ENCODE data around the gene ANKRD13B. TPM values are rescaled to one million over a fixed set of nuclear protein-coding genes. Genes with fewer than 3 reads are reported as not detected.
A peak's percentile ranks its signal among the peaks of the same experiment; 100 is the strongest.

ANKRD13B gene
- total RNA-seq, 1 experiment from 2014 or later: 11.1 TPM

DNA sequence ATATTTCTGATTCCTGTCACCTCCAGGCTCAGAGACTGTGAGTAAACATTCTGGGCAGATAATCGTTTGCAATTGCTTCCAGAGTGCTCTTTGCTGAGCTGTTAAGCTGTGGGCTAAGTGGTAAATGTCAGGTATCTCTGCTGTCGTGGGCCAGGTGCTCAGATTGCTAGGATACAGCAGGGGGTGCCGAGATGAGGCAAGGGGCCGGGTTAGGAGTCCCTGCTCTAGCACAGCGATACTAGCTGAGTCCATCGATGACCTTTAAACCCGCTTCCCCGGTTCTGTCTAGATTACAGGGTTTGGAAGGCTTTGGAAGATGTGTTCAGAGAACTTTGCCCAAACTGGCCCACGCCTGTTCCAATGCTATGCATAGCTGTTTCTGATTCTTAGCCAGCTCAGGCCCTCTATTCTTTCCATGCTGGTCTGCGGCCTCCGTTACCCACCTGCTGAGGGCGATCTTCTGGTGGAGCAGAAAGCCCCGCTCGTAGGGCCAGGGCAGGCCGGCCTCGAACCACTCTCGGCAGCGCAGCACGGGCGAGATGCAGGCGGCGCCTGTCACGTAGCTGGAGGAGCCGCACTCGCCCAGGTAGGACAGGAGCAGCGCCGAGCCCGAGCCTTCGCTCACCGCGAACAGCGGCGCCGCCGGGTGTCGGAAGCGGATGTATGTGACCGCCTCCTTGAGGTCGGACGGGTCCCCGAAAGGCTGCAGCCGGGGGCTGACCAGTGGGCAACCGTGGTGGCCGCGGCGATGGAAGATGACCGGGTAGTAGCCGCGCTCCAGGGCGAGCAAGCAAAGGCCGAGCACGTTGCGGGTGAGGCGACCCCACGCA, 27.1 kb upstream of the ANKRD13B start:
- Histone ChIP-seq H3K27me3 (ENCODE audit: control insufficient read depth, insufficient read depth, low read length) (peaks cover 32% of the 10 kb centered on the region), H3K36me3 (replicated peaks; ENCODE audit: control insufficient read depth, insufficient read depth, low read length) (no peaks in the 10 kb centered on the region; the same call in 1 of the 2 replicates), H3K4me3 (ENCODE audit: insufficient read depth, low read depth, low read length) (peak overlapping the region; percentile 67)
- peak; percentile 90 for DNase-seq

DNA sequence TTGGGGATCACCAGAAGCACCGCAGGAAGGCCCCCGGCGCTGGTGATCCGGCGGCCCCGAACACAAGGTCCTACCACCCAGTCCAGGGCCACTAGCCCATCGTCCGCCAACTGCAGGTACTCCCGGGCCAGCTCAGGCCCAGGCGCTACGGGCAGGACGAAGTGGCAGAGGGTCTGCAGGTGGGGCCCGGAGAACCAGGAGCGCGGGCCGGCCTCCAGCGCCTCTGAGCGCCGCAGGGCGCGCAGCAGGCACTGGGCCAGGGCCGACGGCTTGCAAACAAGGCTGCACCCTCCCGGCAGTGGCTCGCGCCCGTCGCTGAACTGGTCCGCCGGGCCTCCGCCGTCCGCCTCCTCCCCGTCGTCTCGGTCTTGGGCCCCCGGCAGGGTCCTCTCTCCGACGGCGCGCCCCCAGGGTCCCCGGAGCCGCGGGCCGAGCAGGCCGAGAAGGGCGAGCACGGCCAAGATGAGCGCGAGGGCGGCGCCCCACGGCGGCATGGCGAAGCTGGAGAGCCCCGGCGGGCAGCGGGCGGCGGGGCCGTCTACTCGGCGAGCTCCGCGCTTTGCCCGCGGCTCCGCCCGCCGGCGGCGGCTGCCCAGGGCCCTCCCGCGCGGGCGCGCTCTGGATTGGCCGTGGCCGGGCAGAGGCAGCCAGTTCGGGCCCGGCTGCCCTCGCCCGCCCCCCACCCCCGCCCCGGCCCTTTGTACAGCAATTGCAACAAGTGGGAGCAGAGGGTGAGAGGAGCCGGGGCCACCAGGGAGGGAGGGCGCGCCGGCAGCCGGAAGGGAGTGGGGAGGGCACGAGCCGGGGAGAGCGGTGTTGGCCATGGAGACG, 26.2 kb upstream of the ANKRD13B start, which contains the start of gene ABHD15:
ABHD15 (minus strand) TSS at position 565 of the 831 bp plus-strand sequence; CDS start at position 494, 71 bp downstream.
- Histone ChIP-seq H3K36me3 (replicated peaks; ENCODE audit: control insufficient read depth, insufficient read depth, low read length) (no peaks in the 10 kb centered on the region; the same call in 1 of the 2 replicates), H3K27me3 (ENCODE audit: control insufficient read depth, insufficient read depth, low read length) (peaks cover 32% of the 10 kb centered on the region), H3K4me3 (ENCODE audit: insufficient read depth, low read depth, low read length) (peak within 1 kb of the TSS; percentile 67)
- peak; percentile 92 for DNase-seq

DNA sequence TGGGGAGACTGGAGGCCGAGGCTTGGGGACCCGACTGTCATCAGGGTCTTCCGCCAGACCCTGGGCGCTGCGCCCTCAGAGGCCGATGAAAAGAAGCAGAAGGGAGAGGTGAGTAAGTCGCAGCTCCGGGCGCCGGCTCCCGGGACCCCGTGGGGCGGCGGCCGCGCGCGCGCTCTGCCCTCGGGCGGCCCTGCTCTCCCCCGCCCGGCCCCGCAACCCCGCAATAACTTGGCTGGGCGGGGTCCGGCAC, 25.7 kb upstream of the ANKRD13B start:
- peaks cover 33% of the 10 kb centered on the region for H3K27me3 ChIP-seq (ENCODE audit: control insufficient read depth, insufficient read depth, low read length)
- DNase-seq: peak; percentile 84
- peak overlapping the region; percentile 67 for H3K4me3 ChIP-seq (ENCODE audit: insufficient read depth, low read depth, low read length)
- no peaks in the 10 kb centered on the region; the same call in 1 of the 2 replicates for H3K36me3 ChIP-seq (replicated peaks; ENCODE audit: control insufficient read depth, insufficient read depth, low read length)

DNA sequence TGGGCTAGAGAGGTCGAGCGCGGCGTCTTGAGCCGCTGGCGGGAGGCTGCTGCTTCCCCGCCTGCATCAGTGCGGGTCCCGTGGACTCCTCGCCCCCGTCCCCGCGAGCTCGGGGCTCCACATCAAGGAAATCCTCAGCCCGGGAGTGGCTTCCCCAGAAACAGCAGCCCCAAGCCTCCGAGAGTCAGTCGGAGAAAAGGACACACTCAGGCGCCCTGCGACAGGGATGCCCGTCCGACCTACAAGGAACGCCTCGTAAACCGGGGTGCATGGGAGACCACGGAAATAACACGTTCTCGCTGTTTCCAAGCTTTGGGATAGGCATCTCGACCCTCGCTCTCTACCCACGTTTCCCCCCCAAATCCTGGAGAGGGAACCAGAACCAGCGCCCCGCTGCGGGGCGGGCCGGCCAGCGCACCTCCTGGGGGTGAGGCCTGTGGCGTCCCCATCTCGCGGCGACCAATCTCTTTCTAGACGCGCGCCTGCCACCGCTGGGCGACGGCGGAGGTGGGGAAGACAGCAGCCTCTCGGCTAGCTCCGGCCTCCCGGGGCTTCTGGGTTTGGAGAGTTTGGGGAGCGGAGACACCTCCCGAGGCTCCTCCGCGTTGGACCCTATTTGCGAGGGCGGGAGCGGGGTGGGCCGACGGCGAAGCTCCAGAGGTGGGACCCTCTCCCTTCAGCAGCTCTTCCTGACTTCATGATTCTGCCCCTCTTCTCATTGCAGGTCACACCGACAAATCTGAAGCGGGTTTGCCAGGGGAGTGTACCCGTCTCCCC, 25.2 kb upstream of the ANKRD13B start:
- peak; percentile 90 for DNase-seq
- Histone ChIP-seq H3K36me3 (replicated peaks; ENCODE audit: control insufficient read depth, insufficient read depth, low read length) (no peaks in the 10 kb centered on the region; the same call in 1 of the 2 replicates), H3K4me3 (ENCODE audit: insufficient read depth, low read depth, low read length) (peak overlapping the region; percentile 67), H3K27me3 (ENCODE audit: control insufficient read depth, insufficient read depth, low read length) (peaks cover 36% of the 10 kb centered on the region)

DNA sequence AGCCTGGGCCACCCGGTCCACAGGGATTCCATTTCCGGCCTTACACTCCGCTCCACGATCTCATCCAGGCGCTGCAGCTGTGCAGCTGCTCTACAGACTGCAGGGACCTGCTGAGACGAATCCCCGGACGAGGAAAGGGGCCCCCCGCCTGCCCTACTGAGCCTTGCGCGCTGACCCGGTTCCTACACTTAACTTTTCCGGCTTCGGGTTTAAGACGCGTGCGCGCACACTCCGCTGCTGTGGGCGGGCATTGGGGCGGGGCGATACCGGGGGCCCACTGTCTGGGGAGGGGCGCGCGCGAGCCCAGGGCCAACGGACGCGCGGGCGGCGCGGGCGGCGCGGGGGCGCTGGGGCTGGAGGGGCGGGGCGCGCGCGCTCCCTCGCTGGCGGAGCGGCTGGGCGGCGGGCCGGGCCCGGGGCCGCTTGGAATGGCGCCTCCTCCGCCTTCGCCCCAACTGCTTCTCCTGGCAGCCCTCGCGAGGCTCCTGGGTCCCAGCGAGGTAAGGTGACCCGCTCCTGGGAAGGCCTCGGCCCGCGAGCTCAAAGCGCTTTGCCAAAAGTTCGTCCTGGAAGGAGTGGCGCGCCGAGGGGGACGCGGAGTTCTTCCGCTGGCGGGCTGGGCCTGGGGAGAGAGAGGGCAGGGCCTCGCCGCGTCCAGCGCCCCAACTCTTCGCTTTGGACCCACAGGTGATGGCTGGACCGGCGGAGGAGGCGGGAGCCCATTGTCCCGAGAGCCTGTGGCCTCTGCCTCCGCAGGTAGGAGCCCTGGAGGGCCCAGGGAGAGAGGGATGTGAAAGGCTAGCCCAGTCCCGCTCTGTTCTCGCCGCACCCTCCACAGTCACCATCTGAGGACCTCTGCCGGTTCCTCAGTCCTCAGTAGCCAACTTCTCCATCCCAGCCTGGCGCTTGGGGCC, 24.3 kb upstream of the ANKRD13B start, which contains the start of gene TP53I13:
TP53I13 (plus strand) TSS at position 371 of the 914 bp plus-strand sequence; CDS start at position 429, 58 bp downstream.
- Histone ChIP-seq H3K27me3 (ENCODE audit: control insufficient read depth, insufficient read depth, low read length) (peaks cover 36% of the 10 kb centered on the region), H3K4me3 (ENCODE audit: insufficient read depth, low read depth, low read length) (peak within 1 kb of the TSS; percentile 78), H3K36me3 (replicated peaks; ENCODE audit: control insufficient read depth, insufficient read depth, low read length) (no peaks in the 10 kb centered on the region; the same call in 1 of the 2 replicates)
- peak; percentile 98 for DNase-seq

DNA sequence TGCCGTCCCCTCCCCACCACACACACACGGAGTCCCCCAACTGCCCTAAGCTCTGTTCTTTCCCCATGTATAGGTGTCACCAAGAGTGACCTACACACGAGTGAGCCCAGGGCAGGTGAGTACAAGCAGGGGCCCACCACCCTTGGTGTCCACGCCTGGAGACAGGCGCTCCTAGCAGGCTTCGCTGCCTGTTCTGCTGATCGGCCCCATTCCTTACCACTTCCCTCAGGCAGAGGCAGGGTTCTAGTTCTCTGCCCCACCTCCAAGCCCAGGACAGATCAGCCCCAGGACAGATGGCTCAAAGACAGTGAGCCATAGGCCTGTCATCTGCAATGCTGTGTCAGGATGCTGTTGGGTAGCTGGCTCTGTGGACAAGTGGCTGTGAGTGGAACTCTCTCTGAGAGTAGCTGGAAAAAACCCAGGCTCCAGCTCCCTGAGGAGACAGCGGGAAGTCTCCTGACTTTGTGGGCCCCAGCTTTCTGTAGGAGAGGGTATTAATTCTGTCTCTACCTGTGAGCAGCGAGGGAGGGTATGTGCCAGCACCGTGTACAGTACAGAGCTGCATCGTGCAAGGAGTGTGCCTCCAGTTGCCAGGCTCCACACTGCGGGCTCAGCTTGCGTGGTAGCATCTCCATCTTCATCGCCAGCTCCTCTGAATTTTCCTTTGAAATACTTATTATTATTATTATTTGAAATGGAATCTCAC, 23.5 kb upstream of the ANKRD13B start:
- H3K36me3 ChIP-seq (replicated peaks; ENCODE audit: control insufficient read depth, insufficient read depth, low read length): no peaks in the 10 kb centered on the region; the same call in none of the 2 replicates
- no peak for DNase-seq
- peak overlapping the region; percentile 78 for H3K4me3 ChIP-seq (ENCODE audit: insufficient read depth, low read depth, low read length)
- peaks cover 36% of the 10 kb centered on the region for H3K27me3 ChIP-seq (ENCODE audit: control insufficient read depth, insufficient read depth, low read length)

DNA sequence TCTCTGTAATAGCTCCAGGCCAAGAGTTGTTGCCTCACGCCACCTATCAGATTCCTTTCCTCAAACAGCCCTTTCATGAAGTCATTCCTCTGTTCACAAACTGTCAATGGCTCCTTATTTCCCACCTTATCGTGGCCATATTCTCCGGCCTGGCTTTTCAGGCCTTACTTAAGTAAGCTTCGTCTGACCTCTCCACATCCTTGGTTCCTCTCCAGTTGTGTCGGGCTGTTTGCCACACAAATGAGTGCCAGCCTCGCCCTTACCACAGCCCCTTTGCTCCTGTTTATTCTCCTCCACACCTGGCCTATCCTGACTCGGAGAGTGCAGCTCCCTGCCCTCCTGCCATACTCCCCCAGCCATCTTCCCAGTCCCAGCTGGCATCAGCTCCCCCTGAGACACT, 22.4 kb upstream of the ANKRD13B start:
- H3K27me3 ChIP-seq (ENCODE audit: control insufficient read depth, insufficient read depth, low read length): peaks cover 31% of the 10 kb centered on the region
- peaks cover 1% of the 10 kb centered on the region for H3K36me3 ChIP-seq (replicated peaks; ENCODE audit: control insufficient read depth, insufficient read depth, low read length)
- H3K4me3 ChIP-seq (ENCODE audit: insufficient read depth, low read depth, low read length): no peak overlapping the region
- no peak for DNase-seq

DNA sequence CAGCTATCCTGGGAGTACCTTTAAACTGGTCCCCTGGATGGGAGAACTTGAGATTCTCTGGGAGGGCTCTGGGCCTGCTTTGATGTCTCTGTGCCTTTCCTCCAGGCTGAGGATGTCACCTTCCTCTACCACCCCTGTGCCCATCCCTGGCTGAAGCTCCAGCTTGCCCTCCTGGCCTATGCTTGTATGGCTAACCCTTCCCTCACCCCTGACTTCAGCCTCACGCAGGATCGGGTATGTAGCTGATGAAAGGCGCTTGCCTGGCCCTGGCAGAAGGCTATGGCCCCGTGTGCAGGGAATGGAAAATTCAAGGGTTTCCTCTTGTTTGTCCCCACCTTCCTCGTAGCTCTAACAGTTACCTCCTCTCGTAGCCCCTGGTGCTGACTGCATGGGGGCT, 21.4 kb upstream of the ANKRD13B start:
- DNase-seq: peak; percentile 32

DNA sequence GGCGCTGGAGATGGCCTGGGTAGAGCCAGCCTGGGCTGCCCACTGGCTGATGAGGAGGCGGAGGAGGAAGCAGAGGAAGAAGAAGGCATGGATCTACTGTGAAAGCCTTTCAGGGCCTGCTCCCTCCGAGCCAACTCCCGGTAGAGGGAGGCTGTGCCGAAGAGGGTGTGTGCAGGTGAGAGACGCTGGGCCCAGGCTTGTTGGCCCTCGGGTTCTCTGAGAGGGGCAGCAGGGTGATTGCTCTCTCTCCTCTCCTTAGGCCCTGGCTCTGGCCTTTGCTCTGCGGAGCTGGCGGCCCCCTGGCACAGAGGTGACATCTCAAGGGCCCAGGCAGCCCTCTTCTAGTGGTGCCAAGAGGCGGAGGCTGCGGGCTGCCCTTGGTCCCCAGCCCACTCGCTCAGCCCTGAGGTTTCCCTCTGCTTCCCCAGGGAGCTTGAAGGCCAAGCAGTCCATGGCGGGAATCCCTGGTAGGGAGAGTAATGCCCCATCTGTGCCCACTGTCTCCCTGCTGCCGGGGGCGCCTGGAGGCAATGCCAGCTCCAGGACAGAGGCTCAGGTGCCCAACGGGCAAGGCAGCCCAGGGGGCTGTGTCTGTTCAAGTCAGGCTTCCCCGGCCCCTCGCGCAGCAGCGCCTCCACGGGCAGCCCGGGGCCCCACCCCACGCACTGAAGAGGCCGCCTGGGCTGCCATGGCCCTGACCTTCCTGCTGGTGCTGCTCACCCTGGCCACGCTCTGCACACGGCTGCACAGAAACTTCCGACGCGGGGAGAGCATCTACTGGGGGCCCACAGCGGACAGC, 20.9 kb upstream of the ANKRD13B start:
- peaks cover 17% of the 10 kb centered on the region for H3K27me3 ChIP-seq (ENCODE audit: control insufficient read depth, insufficient read depth, low read length)
- H3K4me3 ChIP-seq (ENCODE audit: insufficient read depth, low read depth, low read length): no peak overlapping the region
- peaks cover 2% of the 10 kb centered on the region for H3K36me3 ChIP-seq (replicated peaks; ENCODE audit: control insufficient read depth, insufficient read depth, low read length)
- peak; percentile 60 for DNase-seq

More for the DNA sequence above, 21.4 kb upstream of the ANKRD13B start:
- Histone ChIP-seq H3K4me3 (ENCODE audit: insufficient read depth, low read depth, low read length) (no peak overlapping the region), H3K36me3 (replicated peaks; ENCODE audit: control insufficient read depth, insufficient read depth, low read length) (peaks cover 2% of the 10 kb centered on the region), H3K27me3 (ENCODE audit: control insufficient read depth, insufficient read depth, low read length) (peaks cover 21% of the 10 kb centered on the region)

DNA sequence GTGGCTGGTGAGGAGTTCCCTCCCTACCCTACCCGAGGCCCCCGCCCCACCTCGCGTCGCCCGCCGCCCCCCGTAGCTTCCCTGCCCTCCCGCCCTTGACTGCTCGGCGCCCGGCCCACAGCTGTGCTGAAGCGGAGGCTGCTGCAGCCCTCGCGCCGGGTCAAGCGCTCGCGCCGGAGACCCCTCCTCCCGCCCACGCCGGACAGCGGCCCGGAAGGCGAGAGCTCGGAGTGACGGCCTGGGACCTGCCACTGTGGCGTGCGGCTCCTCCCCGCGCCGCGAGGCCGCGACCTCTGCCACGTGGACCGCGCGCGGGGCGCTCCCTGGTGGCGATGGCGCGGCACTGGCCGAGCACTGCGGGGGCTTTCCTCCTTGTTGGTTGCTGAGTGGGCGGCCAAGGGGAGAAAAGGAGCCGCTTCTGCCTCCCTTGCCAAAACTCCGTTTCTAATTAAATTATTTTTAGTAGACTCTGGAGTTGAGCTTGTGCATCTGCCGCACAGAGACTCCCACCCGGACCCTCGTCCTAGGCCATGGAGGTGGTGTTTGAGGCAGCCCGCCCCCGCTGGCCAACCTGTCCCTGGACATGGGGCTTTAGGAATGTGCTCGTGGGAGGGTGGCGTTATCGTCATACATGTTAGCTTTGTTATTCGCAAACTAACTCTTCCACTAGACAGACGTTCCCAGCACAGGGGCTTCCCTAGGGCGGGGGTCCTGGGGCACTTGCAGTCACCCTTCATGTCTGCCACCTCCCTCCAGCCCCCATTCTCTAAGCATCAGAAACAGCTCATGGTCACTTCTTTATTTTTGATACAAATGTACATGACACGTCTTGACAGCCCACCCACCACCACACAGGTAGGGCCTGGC, 20.0 kb upstream of the ANKRD13B start:
- peak overlapping the region; percentile 41 for H3K4me3 ChIP-seq (ENCODE audit: insufficient read depth, low read depth, low read length)

DNA sequence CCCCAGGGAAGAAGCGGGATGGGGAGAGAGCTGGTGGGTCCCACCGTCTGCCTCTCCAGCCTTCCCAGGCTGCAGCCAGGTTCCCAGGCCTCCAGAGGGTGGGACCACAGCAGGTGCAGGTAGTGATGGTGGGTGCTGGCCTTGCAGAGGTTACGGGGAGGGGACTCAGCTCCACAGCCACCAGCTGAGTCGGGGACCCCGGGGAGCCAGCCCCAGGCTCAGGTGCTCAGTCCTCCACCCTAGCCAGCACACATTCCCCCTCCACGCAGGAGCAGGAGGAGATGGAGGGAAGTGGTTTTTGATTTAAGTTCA, 19.4 kb upstream of the ANKRD13B start:
- no peak for DNase-seq

More for the DNA sequence above, 20.0 kb upstream of the ANKRD13B start:
- Histone ChIP-seq H3K36me3 (replicated peaks; ENCODE audit: control insufficient read depth, insufficient read depth, low read length) (peaks cover 2% of the 10 kb centered on the region), H3K27me3 (ENCODE audit: control insufficient read depth, insufficient read depth, low read length) (peaks cover 10% of the 10 kb centered on the region)
- peak; percentile 89 for DNase-seq

More for the DNA sequence above, 19.4 kb upstream of the ANKRD13B start:
- Histone ChIP-seq H3K36me3 (replicated peaks; ENCODE audit: control insufficient read depth, insufficient read depth, low read length) (peaks cover 2% of the 10 kb centered on the region), H3K27me3 (ENCODE audit: control insufficient read depth, insufficient read depth, low read length) (peaks cover 10% of the 10 kb centered on the region), H3K4me3 (ENCODE audit: insufficient read depth, low read depth, low read length) (no peak overlapping the region)

All from H7 (cell line).